ENCODE results near the gene PTPRD. TPM values are rescaled to one million over a fixed set of nuclear protein-coding genes. Genes with fewer than 3 reads are reported as not detected.

Gene PTPRD
- total RNA-seq, 1 experiment from 2014 or later, result 70.1 TPM

- TF ChIP-seq CTCF (IDR thresholded peaks at IDR 0.05; ENCODE audit: insufficient read depth in 1 of 2, low read depth in 1 of 2, low read length in 1 of 2, severe bottlenecking in 1 of 2, unreplicated experiment in 1 of 2), result no peak
- H3K4me1 Mint-ChIP-seq (ENCODE audit: low read depth, unreplicated experiment), result no peaks in the 10 kb centered on the region
- CTCF ChIA-PET, result no interaction called here
Measured at GRCh38 chr9:9973062-9973461, 639.7 kb downstream of the PTPRD start.

GRCh38 chr9:9970514-9970913 lies 642.3 kb downstream of the PTPRD start:
- H3K27me3 Mint-ChIP-seq (ENCODE audit: insufficient read depth, unreplicated experiment), result no peaks in the 10 kb centered on the region
- H3K4me3 Mint-ChIP-seq (ENCODE audit: unreplicated experiment), result no peak overlapping the region
- intact Hi-C loops (cut with micrococcal nuclease; ENCODE audit: unreplicated experiment), result no loop called here
- H3K36me3 Mint-ChIP-seq (ENCODE audit: insufficient read depth, unreplicated experiment), result no peaks in the 10 kb centered on the region
- Histone ChIP-seq H3K9me3 (no peaks in the 10 kb centered on the region), H3K27me3 (replicated peaks; ENCODE audit: control insufficient read depth, insufficient read depth, low read length) (no peaks in the 10 kb centered on the region), H3K36me3 (ENCODE audit: control insufficient read depth, insufficient read depth, low read length) (no peaks in the 10 kb centered on the region), H3K4me3 (ENCODE audit: low read depth, low read length) (no peak overlapping the region), H3K4me1 (no peaks in the 10 kb centered on the region)
- TF ChIP-seq CTCF (IDR thresholded peaks at IDR 0.05; ENCODE audit: insufficient read depth in 1 of 2, low read depth in 1 of 2, low read length in 1 of 2, severe bottlenecking in 1 of 2, unreplicated experiment in 1 of 2), result no peak
- ChIA-PET CTCF (no interaction called here), POLR2A (no interaction called here)
- H3K4me1 Mint-ChIP-seq (ENCODE audit: low read depth, unreplicated experiment), result no peaks in the 10 kb centered on the region
- BruUV-seq (replicated peaks), result no TSS peak
- no peak overlapping the region for H3K27ac Mint-ChIP-seq (ENCODE audit: unreplicated experiment)
- no peak for DNase-seq
- H3K9me3 Mint-ChIP-seq (ENCODE audit: unreplicated experiment), result no peaks in the 10 kb centered on the region

More at GRCh38 chr9:9973062-9973461, 639.7 kb downstream of the PTPRD start:
- Histone ChIP-seq H3K9me3 (no peaks in the 10 kb centered on the region), H3K27me3 (replicated peaks; ENCODE audit: control insufficient read depth, insufficient read depth, low read length) (no peaks in the 10 kb centered on the region), H3K36me3 (ENCODE audit: control insufficient read depth, insufficient read depth, low read length) (no peaks in the 10 kb centered on the region), H3K4me3 (ENCODE audit: low read depth, low read length) (no peak overlapping the region), H3K4me1 (no peaks in the 10 kb centered on the region)
- no TSS peak for BruUV-seq (replicated peaks)
- Mint-ChIP-seq H3K9me3 (ENCODE audit: unreplicated experiment) (no peaks in the 10 kb centered on the region), H3K4me3 (ENCODE audit: unreplicated experiment) (no peak overlapping the region), H3K27ac (ENCODE audit: unreplicated experiment) (no peak overlapping the region), H3K27me3 (ENCODE audit: insufficient read depth, unreplicated experiment) (no peaks in the 10 kb centered on the region), H3K36me3 (ENCODE audit: insufficient read depth, unreplicated experiment) (no peaks in the 10 kb centered on the region)
- POLR2A ChIA-PET, result no interaction called here
- no peak for DNase-seq
- intact Hi-C loops (cut with micrococcal nuclease; ENCODE audit: unreplicated experiment), result no loop called here

- no peaks in the 10 kb centered on the region for H3K9me3 ChIP-seq
- BruUV-seq (replicated peaks), result no TSS peak
- H3K4me3 Mint-ChIP-seq (ENCODE audit: unreplicated experiment), result no peak overlapping the region
- intact Hi-C loops (cut with micrococcal nuclease; ENCODE audit: unreplicated experiment), result no loop called here
- H3K4me1 ChIP-seq, result no peaks in the 10 kb centered on the region
- H3K4me1 Mint-ChIP-seq (ENCODE audit: low read depth, unreplicated experiment), result no peaks in the 10 kb centered on the region
- no peaks in the 10 kb centered on the region for H3K27me3 ChIP-seq (replicated peaks; ENCODE audit: control insufficient read depth, insufficient read depth, low read length)
- no peak overlapping the region for H3K27ac Mint-ChIP-seq (ENCODE audit: unreplicated experiment)
- DNase-seq, result no peak
- TF ChIP-seq CTCF (IDR thresholded peaks at IDR 0.05; ENCODE audit: insufficient read depth in 1 of 2, low read depth in 1 of 2, low read length in 1 of 2, severe bottlenecking in 1 of 2, unreplicated experiment in 1 of 2), result no peak
- POLR2A ChIA-PET, result no interaction called here
- no peaks in the 10 kb centered on the region for H3K36me3 Mint-ChIP-seq (ENCODE audit: insufficient read depth, unreplicated experiment)
- no peaks in the 10 kb centered on the region for H3K36me3 ChIP-seq (ENCODE audit: control insufficient read depth, insufficient read depth, low read length)
- H3K27me3 Mint-ChIP-seq (ENCODE audit: insufficient read depth, unreplicated experiment), result peaks cover 3% of the 10 kb centered on the region
- no peaks in the 10 kb centered on the region for H3K9me3 Mint-ChIP-seq (ENCODE audit: unreplicated experiment)
- CTCF ChIA-PET, result no interaction called here
- H3K4me3 ChIP-seq (ENCODE audit: low read depth, low read length), result no peak overlapping the region
Measured at GRCh38 chr9:9963841-9964240, 649.0 kb downstream of the PTPRD start.
